ENCODE results near the gene NDST3. TPM values are rescaled to one million over a fixed set of nuclear protein-coding genes. Genes with fewer than 3 reads are reported as not detected.

NDST3 gene
- polyA plus RNA-seq, 4 donors = 2.6 to 3.8 (median 3.0) TPM

- DNase-seq (ENCODE audit: low read depth in 4 of 4, low spot score in 2 of 4) = no peak
These were observed 42.9 kb downstream of the NDST3 start for GRCh38 chr4:118076958-118077766.

DNA sequence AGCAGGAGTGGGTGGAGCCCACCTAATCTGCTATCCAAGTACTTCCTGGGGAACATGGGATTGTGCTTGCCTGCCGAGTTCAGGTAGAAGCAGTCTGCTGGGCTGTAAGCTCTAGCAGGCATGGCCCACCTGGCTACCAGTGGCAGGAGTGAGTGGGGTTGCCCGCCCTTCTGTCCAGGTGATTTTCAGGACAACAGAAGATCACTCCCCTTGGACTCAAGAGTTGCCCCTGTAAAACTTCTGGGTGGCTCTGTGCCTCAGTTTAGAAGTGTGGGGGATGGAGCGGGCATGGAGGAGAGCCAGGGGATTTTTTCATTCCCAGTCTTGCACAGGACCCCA lies 43.5 kb downstream of the NDST3 start:
- no peak for DNase-seq (ENCODE audit: low read depth in 4 of 4, low spot score in 2 of 4)

- no peak for DNase-seq (ENCODE audit: low read depth in 4 of 4, low spot score in 2 of 4)
These were observed 47.1 kb downstream of the NDST3 start for GRCh38 chr4:118081434-118081833.

GRCh38 chr4:118082182-118082581 lies 47.9 kb downstream of the NDST3 start:
- DNase-seq (ENCODE audit: low read depth in 4 of 4, low spot score in 2 of 4) = no peak

DNA sequence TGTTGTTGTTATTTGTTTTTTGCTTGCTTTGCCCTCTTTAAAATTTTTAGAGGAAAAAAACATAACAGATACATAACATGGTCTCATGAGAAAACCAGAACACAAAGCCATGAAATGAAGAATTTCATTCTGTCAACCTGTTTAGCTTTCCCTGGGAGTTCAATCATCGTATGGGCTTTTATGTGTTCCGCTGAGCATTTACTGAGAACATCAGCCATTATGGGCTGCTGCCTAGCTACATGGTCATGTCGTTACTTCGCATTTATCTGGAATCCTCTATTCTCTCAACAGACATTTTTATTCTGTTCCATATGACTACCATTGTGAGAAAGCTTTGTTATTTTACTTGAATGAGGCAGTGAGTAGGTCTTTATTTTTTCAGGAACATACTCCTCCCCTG lies 51.4 kb downstream of the NDST3 start:
- DNase-seq (ENCODE audit: low read depth in 4 of 4, low spot score in 2 of 4) = no peak

- no peak for DNase-seq (ENCODE audit: low read depth in 4 of 4, low spot score in 2 of 4)
These were observed 52.1 kb downstream of the NDST3 start for GRCh38 chr4:118086344-118086743.

- DNase-seq (ENCODE audit: low read depth in 4 of 4, low spot score in 2 of 4) = no peak
These were observed 53.1 kb downstream of the NDST3 start for GRCh38 chr4:118087366-118087765.

DNA sequence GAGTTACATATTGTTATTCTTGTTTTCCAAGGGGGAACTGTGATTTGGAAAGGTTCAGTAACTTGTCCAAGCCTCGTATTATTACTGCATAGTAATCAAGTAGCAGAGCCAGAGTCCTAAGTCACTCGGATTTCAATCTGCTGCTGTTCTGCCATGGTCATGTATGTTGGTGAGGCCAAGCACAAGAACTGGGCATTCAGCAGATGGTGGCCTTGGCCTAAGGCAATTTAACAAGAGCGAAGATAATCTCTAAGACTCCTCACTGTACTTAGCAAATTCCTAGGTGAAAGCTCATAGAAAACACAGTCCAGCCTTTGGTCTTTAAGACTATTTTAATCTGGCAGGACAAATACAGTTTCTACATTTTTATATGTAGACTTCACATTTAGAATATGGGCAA lies 64.8 kb downstream of the NDST3 start:
- DNase-seq (ENCODE audit: low read depth in 4 of 4, low spot score in 2 of 4) = no peak

DNA sequence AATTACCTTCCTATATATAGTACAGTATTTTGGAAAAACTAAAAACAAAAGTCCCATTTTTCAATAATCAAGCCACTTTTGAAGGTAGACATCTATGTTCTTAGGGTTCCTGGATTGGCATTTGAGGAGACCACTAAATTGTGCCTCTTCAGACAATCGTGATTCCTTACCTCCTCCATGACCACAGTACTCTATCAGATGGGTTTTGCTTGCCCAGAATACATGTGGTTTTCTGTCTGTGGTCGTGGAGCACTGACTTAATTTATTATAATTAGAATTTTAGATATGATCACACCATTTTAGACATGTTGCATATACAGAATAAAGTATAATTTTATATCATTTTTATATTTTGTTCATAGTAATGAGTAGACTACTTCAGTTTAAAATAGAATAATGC lies 67.9 kb downstream of the NDST3 start:
- DNase-seq (ENCODE audit: low read depth in 4 of 4, low spot score in 2 of 4) = no peak

- DNase-seq (ENCODE audit: low read depth in 4 of 4, low spot score in 2 of 4) = no peak
These were observed 78.1 kb downstream of the NDST3 start for GRCh38 chr4:118112117-118113046.

GRCh38 chr4:118113220-118113619 lies 78.9 kb downstream of the NDST3 start:
- DNase-seq (ENCODE audit: low read depth in 4 of 4, low spot score in 2 of 4) = no peak

DNA sequence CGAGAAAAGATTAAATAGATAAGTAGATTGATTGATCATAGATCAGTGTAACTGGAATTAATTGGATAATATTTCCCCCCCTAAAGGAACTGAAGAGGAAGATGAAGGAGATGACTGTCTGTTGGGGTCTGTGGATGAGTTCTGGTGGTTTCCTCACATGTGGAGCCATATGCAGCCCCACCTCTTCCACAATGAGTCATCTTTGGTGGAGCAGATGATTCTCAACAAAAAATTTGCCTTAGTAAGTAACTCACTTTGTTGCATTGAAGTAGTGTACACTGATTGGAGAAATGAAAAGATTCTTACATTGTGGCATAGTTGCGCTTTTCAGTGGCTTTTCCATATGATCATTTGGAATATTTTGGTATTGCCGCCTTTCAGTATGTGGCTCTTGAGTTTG lies 80.4 kb downstream of the NDST3 start:
- DNase-seq (ENCODE audit: low read depth in 4 of 4, low spot score in 2 of 4) = no peak

GRCh38 chr4:118120120-118120760 lies 86.0 kb downstream of the NDST3 start:
- no peak for DNase-seq (ENCODE audit: low read depth in 4 of 4, low spot score in 2 of 4)

DNA sequence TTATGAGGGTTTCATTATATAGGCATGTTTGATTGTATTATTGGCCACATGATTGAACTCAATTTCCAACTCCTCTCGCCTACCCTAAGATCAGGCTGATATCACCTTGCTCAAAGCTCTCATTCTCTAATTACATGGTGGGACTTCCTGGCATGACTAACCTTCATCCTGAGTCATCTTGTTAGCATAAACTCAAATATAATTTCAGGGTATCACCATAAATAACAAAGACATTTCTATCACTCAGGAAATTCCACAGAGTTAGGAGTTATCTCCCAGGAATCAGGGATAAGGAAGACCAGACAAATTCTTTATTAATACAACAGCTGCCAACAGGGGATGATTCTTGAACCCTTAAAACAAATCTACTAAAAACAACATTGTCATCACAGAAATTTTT lies 90.7 kb downstream of the NDST3 start:
- no peak for DNase-seq (ENCODE audit: low read depth in 4 of 4, low spot score in 2 of 4)

GRCh38 chr4:118139241-118139640 lies 105.0 kb downstream of the NDST3 start:
- no peak for DNase-seq (ENCODE audit: low read depth in 4 of 4, low spot score in 2 of 4)

DNA sequence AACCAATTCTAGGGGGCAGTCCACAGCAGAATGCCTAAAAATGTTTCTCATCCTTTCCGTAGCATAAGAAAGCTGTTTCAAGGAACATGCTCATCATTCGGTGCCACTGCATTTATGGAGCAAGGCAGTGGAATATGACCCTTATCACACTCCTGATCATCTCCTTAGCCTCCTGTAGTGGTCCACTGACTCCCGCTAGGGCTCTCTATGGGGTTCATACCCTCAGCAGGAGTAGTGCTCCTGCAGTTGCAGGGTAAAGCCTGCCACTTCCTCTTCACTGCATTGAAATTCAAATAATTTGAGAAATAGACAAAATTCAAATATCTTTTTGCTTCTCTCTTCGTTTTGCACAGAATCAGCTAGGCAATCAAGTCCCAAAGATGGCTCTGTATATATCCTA lies 107.0 kb downstream of the NDST3 start:
- DNase-seq (ENCODE audit: low read depth in 4 of 4, low spot score in 2 of 4) = no peak

- no peak for DNase-seq (ENCODE audit: low read depth in 4 of 4, low spot score in 2 of 4)
These were observed 120.4 kb downstream of the NDST3 start for GRCh38 chr4:118154649-118155048.

DNA sequence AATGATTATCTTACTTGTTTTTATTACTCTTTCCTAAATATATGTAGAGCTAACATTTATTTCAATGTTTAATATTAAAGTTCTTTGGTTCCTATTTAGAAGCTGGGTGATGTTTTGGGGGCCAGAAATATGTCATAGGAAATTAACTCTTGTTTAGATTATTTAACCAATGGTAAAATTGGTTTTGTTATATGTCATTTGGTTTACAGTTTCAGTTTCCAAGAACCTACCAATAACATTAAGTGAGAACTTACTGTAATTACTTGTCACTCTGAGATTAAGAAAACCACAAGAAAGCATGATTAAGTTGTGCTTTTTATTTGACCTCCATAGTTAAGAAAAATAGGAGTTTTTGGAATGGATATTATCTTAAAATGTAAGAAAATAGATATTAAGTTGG lies 121.2 kb downstream of the NDST3 start:
- no peak for DNase-seq (ENCODE audit: low read depth in 4 of 4, low spot score in 2 of 4)

DNA sequence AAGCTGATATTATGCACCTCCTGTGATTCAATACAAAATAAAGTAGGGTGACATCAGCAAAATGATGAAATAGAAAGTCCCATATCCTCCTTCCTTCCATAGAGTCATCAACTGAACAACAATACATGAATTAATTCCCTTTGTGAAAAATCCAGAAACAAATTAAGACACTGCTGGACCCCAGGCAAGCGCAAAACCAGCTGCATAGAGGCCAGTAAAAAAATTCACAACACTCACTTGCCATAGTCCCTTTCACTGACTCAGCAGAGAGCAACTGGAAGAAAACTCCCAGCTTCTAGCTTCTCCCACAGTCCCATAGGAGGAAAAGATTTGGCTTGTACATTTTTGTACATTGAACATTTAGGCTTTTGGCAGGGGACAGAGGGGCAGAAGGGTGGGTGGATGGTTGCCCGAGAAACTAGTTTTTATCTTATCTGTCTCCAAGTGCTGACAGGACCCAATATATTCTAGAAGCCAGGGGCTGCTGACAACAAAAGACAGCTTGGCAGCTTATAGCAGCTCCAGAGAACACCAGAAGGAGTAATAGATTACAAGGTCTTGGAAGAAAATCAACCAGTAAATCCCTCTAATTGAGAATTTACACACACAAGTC lies 124.6 kb downstream of the NDST3 start:
- DNase-seq (ENCODE audit: low read depth in 4 of 4, low spot score in 2 of 4) = no peak

- no peak for DNase-seq (ENCODE audit: low read depth in 4 of 4, low spot score in 2 of 4)
These were observed 133.0 kb downstream of the NDST3 start for GRCh38 chr4:118167306-118167705.

DNA sequence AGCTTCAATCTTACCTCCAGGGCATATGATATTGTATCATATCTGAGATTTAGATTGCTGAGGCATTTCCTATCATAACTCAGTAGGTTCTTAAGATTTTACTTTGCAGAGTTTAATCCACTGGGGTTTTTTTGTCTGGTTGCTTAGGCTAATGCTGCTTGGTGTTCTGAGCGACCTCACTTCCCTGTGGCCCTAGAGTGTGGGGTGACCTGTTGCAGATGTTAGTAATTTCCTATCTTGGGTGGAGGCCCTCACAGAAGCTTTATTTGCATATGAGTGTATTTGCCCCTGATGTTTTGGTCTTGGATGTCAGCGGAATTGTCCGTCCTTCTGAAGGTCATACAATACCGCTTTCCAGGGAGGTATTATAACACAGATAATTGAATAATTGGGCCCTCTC lies 137.1 kb downstream of the NDST3 start:
- DNase-seq (ENCODE audit: low read depth in 4 of 4, low spot score in 2 of 4) = no peak
